GM10248 (cell line): ENCODE results near the gene TRMU.

ENCODE experiments used
- CTCF ChIA-PET: fragments of 300-600 bp; sonication (Branson Sonifier 250); formaldehyde crosslinking; extraction: SDS; loops from one replicate; lab custom pipeline; 2021; ENCODE audit warnings: antibody characterized with exemption; lab: Yijun Ruan, JAX
- POLR2A ChIA-PET: fragments of 350-650 bp; sonication (Branson Sonifier 250); formaldehyde crosslinking; extraction: SDS; loops from one replicate; lab custom pipeline; 2020; ENCODE audit warnings: antibody characterized with exemption; lab: Yijun Ruan, JAX
- DNase-seq: peaks from one replicate; pipeline ENCODE4 v3.0.0; 2012; ENCODE audit errors: extremely low spot score
- TF ChIP-seq, protein P1 (sequence below): IDR thresholded peaks from 2 replicates; pipeline ENCODE4 v1.5.1; 2012; ENCODE audit warnings: mild to moderate bottlenecking, low read depth; ENCODE audit errors: extremely low read depth, missing control alignments, control extremely low read depth

Gene TRMU

DNA sequence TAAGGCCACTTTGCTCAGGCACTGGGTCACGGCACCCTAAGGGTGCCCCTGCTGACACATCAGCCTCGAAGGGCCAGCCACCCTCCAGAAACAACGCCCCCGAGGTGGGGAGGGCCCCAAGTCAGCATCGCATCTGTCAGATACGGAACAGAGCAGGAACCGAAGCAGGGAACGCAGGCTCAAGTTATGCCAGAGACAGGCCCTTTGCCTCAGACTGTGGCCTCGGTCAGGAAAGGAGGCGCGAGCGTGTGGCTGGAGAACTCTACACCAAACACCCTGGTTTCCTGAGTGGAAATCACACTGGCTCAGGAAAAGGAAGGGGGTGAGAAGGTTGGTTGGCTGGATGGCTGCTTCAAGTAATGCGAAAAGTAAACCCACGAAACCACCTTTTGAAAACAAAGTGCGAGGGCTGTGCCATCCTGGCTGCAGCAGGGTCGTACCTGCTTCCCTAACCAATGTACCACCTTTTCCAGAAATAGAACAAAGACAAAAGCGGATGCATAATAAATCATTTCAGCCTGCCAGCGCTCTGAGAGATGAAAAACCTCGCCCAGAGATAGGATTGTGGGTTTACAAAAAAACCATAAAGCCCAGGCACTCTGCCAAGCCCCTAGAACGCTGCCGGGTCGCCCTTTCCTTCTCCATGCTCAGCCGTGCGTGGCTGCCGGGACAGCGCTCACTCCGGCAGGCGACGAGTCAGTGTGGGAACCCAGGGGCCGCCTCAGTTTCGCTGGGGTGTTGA, 38.6 kb downstream of the TRMU start:
- POLR2A ChIA-PET = no interaction called here
- CTCF ChIA-PET = no interaction called here

DNA sequence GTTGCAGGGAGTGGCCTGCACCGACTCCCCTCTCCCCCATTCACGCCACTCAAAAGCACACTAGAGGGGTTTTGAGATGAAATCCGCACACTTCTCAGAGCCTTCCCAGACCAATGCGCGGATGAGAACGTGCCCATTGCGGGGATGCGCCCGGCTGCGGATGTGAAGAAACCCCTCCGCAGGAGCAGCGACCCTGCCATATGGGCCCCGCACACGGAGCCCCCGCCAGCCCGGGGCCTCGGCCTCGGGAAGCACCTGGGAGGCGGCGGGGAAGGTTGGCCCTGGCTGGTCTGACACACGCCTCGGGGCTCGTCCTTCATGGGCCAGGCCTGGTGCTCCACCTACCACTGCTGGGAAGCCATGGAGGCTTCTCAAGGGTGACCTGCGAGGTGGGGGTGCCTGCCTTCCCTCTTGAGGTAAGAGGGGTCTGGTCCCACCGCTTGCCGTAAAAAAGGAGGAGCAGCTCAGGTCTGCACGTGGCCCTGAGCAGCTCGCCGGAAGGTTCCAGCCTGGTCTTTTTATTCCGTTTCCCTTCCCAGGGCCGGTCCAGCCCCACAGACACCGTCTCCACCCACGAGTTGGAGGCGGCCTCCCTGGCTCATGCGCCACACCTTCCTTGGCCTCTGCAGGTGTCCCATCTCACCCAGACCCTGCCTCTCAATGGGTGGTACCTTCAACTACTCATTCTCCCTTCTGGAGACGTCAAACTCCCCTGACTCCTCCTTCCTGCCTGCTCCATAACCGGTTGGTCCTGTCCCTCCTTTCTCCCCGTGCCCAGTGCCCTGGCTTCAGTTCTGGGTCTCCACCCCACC, 39.4 kb downstream of the TRMU start:
- CTCF ChIA-PET = no interaction called here
- no peak for DNase-seq
- POLR2A ChIA-PET = no interaction called here
- TF ChIP-seq, protein P1, sequence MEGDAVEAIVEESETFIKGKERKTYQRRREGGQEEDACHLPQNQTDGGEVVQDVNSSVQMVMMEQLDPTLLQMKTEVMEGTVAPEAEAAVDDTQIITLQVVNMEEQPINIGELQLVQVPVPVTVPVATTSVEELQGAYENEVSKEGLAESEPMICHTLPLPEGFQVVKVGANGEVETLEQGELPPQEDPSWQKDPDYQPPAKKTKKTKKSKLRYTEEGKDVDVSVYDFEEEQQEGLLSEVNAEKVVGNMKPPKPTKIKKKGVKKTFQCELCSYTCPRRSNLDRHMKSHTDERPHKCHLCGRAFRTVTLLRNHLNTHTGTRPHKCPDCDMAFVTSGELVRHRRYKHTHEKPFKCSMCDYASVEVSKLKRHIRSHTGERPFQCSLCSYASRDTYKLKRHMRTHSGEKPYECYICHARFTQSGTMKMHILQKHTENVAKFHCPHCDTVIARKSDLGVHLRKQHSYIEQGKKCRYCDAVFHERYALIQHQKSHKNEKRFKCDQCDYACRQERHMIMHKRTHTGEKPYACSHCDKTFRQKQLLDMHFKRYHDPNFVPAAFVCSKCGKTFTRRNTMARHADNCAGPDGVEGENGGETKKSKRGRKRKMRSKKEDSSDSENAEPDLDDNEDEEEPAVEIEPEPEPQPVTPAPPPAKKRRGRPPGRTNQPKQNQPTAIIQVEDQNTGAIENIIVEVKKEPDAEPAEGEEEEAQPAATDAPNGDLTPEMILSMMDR = no peak

More for the DNA sequence above, 38.6 kb downstream of the TRMU start:
- no peak for DNase-seq
- TF ChIP-seq, protein P1 = no peak

DNA sequence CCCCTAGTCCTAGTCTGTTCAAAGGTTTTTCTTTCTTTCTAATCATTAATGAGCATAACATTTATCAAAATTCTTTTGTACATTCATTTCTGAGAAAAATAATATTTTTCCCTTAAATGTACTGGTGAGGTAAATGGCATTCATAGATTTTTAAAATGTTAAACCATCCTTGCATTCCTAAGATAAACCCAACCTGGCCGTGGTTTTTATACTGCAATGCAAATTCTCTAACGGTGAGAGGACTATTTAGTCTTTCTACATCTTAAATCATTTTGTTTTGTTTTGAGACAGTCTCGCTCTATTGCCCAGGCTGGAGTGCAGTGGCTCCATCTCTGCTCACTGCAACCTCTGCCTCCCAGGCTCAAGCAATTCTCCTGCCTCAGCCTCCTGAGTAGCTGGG, 40.6 kb downstream of the TRMU start:
- ChIA-PET POLR2A (interaction anchor here (0.6 to 0.7 kb wide), 2 partner anchors 11 to 16 kb away, joined by 3 to 4 read pairs; no protein-coding TSS in a partner anchor), CTCF (interaction anchor here (1.8 kb wide), 1 partner anchor 9 kb away, joined by 8 read pairs; no protein-coding TSS in a partner anchor)
- DNase-seq = no peak
- TF ChIP-seq, protein P1 = no peak

DNA sequence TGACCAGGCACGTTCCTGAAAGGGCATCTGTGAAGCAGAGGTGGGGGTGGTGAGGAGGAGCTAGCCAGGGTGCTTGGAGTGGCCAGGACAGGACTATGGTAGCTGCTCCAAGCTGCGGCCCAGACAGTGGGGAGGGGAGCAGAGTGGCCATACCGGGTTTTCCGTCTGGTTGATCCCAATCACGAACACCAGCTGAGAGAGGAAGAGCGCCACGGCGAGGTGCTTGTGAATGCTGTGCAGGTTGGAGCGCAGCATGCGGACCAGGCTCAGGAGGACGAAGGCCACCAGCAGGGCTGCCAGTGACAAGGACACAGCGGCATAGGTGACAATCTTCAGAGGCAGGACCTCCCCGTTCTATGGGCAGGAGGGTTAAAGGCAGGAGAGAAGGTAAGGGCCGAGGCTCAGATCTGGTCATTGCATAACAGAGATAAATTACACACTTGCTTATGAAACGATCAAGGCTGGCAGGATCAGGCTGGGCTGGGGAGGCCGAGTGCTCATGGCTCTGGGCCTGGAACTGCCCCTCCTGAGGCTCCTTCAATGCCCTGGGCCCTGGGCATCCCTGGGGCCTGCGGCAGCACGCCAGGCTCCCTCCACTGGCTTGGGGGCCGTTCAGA, 41.5 kb downstream of the TRMU start:
- POLR2A ChIA-PET = interaction anchor here (0.7 kb wide), 1 partner anchor 12 kb away, joined by 4 read pairs; no protein-coding TSS in a partner anchor
- no peak for DNase-seq
- TF ChIP-seq, protein P1 = no peak
- CTCF ChIA-PET = interaction anchor here (1.8 kb wide), 1 partner anchor 10 kb away, joined by 8 read pairs; no protein-coding TSS in a partner anchor

DNA sequence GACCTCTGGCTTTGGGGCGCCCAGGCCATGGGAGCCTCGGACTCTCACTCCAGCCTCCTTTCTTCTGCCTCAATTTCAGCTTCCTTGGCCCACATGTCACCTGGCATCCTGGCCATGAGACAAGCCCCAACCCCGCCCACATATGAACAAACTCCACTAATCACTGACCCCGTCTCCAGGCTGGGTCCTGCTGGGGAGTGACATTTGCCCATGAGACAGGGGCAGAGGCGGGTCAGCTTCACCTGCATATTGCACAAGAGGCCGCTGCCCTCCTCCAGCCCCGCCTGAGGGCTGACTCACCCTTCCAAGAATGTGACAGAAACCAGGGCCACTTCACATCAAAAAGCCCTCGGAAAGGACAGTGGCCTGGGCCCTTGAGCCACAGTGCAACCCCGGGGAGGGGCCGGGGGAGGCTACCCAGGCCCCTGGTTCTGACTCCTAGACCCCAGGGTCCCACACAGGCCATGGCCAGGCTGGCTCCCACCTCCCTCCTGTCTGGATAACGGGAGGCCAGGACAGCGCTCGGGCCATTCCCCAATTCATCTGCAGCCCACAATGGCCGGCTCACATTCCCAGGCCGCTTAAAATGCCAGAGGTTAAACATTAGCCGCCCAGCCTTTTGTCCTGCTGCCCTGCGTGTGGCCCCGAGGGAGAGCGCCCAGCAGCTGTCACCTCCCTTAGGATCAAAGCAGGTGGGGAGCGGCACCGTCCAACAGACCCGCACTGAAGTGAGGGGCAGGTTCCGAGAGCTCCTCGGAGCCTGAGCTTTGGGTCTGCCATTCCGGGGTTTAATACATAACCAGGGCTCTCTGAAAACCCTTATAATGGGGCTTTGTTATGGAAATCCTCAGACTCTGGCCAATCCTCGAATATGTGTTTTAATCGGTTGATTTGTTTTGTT, 42.3 kb downstream of the TRMU start:
- ChIA-PET POLR2A (no interaction called here), CTCF (interaction anchor here (1.5 to 1.8 kb wide), 2 partner anchors 10 kb away, joined by 8 read pairs; no protein-coding TSS in a partner anchor)
- no peak for DNase-seq
- TF ChIP-seq, protein P1 = no peak
